ENCODE data around the gene NUMB.

The NUMB gene

DNA sequence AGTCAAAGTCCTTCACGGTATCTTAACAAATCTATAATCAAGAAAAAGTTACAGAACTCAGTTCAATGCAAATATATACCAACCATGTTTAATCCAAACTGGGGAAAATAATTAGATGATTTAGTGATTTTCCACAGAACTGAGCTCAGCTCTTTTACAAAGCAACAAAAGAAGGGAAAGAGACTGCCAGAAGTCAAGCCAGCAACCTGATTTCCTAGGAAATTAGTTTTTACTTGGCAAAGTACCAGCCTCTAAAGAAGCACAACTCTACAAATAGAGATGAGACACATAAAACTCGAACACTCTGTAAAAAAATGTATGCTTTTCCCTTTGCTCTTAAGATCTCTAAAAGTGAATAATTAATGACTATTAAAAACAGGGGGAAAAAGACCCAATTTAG is 19.4 kb downstream of the NUMB start:
- no peaks in the 10 kb centered on the region for H3K27me3 ChIP-seq (ENCODE audit: insufficient read depth, low read length)
- no peak overlapping the region for H3K18ac ChIP-seq (ENCODE audit: low read length)
- H3K4me2 ChIP-seq (ENCODE audit: low read length) = no peak overlapping the region

DNA sequence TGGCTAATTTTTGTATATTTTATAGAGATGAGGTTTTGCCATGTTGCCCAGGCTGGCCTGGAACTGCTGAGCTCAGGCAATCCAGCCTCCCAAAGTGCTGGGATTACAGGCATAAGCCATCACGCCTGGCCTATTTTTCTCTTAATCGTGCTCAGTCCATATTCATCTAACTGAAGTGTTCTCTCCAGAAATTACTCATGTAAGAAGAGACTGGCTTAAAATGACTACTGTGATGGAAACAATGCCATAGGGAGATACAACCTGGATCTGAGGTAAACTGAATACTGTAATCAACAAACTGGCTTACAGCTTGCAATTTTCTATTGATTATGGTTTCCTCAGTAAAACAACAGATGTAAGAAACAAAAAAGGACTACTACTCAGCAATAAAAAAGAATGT is 21.1 kb downstream of the NUMB start:
- peaks cover 0 to 1% of the 10 kb centered on the region in 2 experiments for H3K36me3 ChIP-seq (ENCODE audit: control insufficient read depth in 1 of 2, insufficient read depth in 2 of 2, low read length in 2 of 2)
- DNase-seq = no peak
- no peak overlapping the region for H2BK12ac ChIP-seq (ENCODE audit: low read length)
- H2BK5ac ChIP-seq (ENCODE audit: low read depth, low read length, poor library complexity) = no peak overlapping the region
- H3K9ac ChIP-seq (ENCODE audit: low read length) = no peak overlapping the region
- H3K79me1 ChIP-seq (ENCODE audit: low read length) = no peaks in the 10 kb centered on the region
- H3K23ac ChIP-seq (ENCODE audit: low read length) = no peak overlapping the region
- no peaks in the 10 kb centered on the region for H3K4me1 ChIP-seq (ENCODE audit: control insufficient read depth in 1 of 2, insufficient read depth in 2 of 2, low read length in 2 of 2)
- H3K4me2 ChIP-seq (ENCODE audit: low read length) = no peak overlapping the region
- no peak overlapping the region for H3K4me3 ChIP-seq (ENCODE audit: low read depth, low read length)
- no peak overlapping the region for H4K91ac ChIP-seq (ENCODE audit: low read depth, low read length)
- H2BK120ac ChIP-seq (ENCODE audit: insufficient read depth, low read length, poor library complexity) = no peak overlapping the region
- H3K18ac ChIP-seq (ENCODE audit: low read length) = no peak overlapping the region
- no peak overlapping the region for H4K8ac ChIP-seq (ENCODE audit: low read depth, low read length)
- no peaks in the 10 kb centered on the region for H3K9me3 ChIP-seq (ENCODE audit: insufficient read depth, low read depth, low read length)
- H3K27me3 ChIP-seq (ENCODE audit: insufficient read depth, low read length) = no peaks in the 10 kb centered on the region
- no peak overlapping the region for H2AFZ ChIP-seq (ENCODE audit: insufficient read depth, low read length, poor library complexity)
- no peak overlapping the region for H3K14ac ChIP-seq (ENCODE audit: low read length)
- H3K27ac ChIP-seq (ENCODE audit: low read depth, low read length) = no peak overlapping the region
- no peak overlapping the region for H3K4ac ChIP-seq (ENCODE audit: low read depth, low read length)
- no peak overlapping the region for H4K12ac ChIP-seq (ENCODE audit: low read depth, low read length)
- no peak overlapping the region for H2AK5ac ChIP-seq (ENCODE audit: low read length)
- peaks cover 2% of the 10 kb centered on the region for H3K79me2 ChIP-seq (ENCODE audit: control insufficient read depth, insufficient read depth, low read length, poor library complexity)
- WGBS (ENCODE audit: extremely low coverage, insufficient coverage, insufficient read length) = no CpG with 5 or more reads among the region's 2 CpGs

More for the DNA sequence above, 19.4 kb downstream of the NUMB start:
- Histone ChIP-seq H3K79me2 (ENCODE audit: control insufficient read depth, insufficient read depth, low read length, poor library complexity) (peaks cover 3% of the 10 kb centered on the region), H3K4ac (ENCODE audit: low read depth, low read length) (no peak overlapping the region), H2BK12ac (ENCODE audit: low read length) (no peak overlapping the region), H2BK5ac (ENCODE audit: low read depth, low read length, poor library complexity) (no peak overlapping the region), H2BK120ac (ENCODE audit: insufficient read depth, low read length, poor library complexity) (no peak overlapping the region), H4K8ac (ENCODE audit: low read depth, low read length) (no peak overlapping the region), H4K91ac (ENCODE audit: low read depth, low read length) (no peak overlapping the region), H3K9me3 (ENCODE audit: insufficient read depth, low read depth, low read length) (no peaks in the 10 kb centered on the region), H3K36me3 (ENCODE audit: control insufficient read depth in 1 of 2, insufficient read depth in 2 of 2, low read length in 2 of 2) (peaks cover 0 to 1% of the 10 kb centered on the region in 2 experiments), H3K4me3 (ENCODE audit: low read depth, low read length) (no peak overlapping the region), H2AK5ac (ENCODE audit: low read length) (no peak overlapping the region), H3K23ac (ENCODE audit: low read length) (no peak overlapping the region), H3K27ac (ENCODE audit: low read depth, low read length) (no peak overlapping the region), H3K79me1 (ENCODE audit: low read length) (no peaks in the 10 kb centered on the region), H4K12ac (ENCODE audit: low read depth, low read length) (no peak overlapping the region), H3K14ac (ENCODE audit: low read length) (no peak overlapping the region), H3K4me1 (ENCODE audit: control insufficient read depth in 1 of 2, insufficient read depth in 2 of 2, low read length in 2 of 2) (no peaks in the 10 kb centered on the region), H2AFZ (ENCODE audit: insufficient read depth, low read length, poor library complexity) (no peak overlapping the region), H3K9ac (ENCODE audit: low read length) (no peak overlapping the region)
- WGBS (ENCODE audit: extremely low coverage, insufficient coverage, insufficient read length) = no CpG with 5 or more reads among the region's 2 CpGs
- DNase-seq = no peak

GRCh38 chr14:73432124-73432523 is 26.2 kb downstream of the NUMB start:
- H3K4ac ChIP-seq (ENCODE audit: low read depth, low read length) = no peak overlapping the region
- no peak overlapping the region for H3K14ac ChIP-seq (ENCODE audit: low read length)
- no peak overlapping the region for H4K8ac ChIP-seq (ENCODE audit: low read depth, low read length)
- H4K91ac ChIP-seq (ENCODE audit: low read depth, low read length) = no peak overlapping the region
- no peak overlapping the region for H2BK12ac ChIP-seq (ENCODE audit: low read length)
- peaks cover 3% of the 10 kb centered on the region for H3K79me1 ChIP-seq (ENCODE audit: low read length)
- no peak overlapping the region for H3K23ac ChIP-seq (ENCODE audit: low read length)
- DNase-seq = no peak
- no peak overlapping the region for H2AFZ ChIP-seq (ENCODE audit: insufficient read depth, low read length, poor library complexity)
- H2AK5ac ChIP-seq (ENCODE audit: low read length) = no peak overlapping the region
- no CpG with 5 or more reads among the region's 3 CpGs for WGBS (ENCODE audit: extremely low coverage, insufficient coverage, insufficient read length)
- no peak overlapping the region for H3K18ac ChIP-seq (ENCODE audit: low read length)
- no peak overlapping the region for H4K12ac ChIP-seq (ENCODE audit: low read depth, low read length)
- no peak overlapping the region for H3K9ac ChIP-seq (ENCODE audit: low read length)
- peaks cover 0 to 1% of the 10 kb centered on the region in 2 experiments for H3K36me3 ChIP-seq (ENCODE audit: control insufficient read depth in 1 of 2, insufficient read depth in 2 of 2, low read length in 2 of 2)
- H3K4me1 ChIP-seq (ENCODE audit: control insufficient read depth in 1 of 2, insufficient read depth in 2 of 2, low read length in 2 of 2) = peaks cover 2% of the 10 kb centered on the region in 2 experiments
- H3K4me3 ChIP-seq (ENCODE audit: low read depth, low read length) = no peak overlapping the region
- peaks cover 2% of the 10 kb centered on the region for H3K9me3 ChIP-seq (ENCODE audit: insufficient read depth, low read depth, low read length)
- no peak overlapping the region for H2BK120ac ChIP-seq (ENCODE audit: insufficient read depth, low read length, poor library complexity)
- no peaks in the 10 kb centered on the region for H3K27me3 ChIP-seq (ENCODE audit: insufficient read depth, low read length)
- H3K79me2 ChIP-seq (ENCODE audit: control insufficient read depth, insufficient read depth, low read length, poor library complexity) = peaks cover 4% of the 10 kb centered on the region
- H2BK5ac ChIP-seq (ENCODE audit: low read depth, low read length, poor library complexity) = no peak overlapping the region
- no peak overlapping the region for H3K4me2 ChIP-seq (ENCODE audit: low read length)
- no peak overlapping the region for H3K27ac ChIP-seq (ENCODE audit: low read depth, low read length)

DNA sequence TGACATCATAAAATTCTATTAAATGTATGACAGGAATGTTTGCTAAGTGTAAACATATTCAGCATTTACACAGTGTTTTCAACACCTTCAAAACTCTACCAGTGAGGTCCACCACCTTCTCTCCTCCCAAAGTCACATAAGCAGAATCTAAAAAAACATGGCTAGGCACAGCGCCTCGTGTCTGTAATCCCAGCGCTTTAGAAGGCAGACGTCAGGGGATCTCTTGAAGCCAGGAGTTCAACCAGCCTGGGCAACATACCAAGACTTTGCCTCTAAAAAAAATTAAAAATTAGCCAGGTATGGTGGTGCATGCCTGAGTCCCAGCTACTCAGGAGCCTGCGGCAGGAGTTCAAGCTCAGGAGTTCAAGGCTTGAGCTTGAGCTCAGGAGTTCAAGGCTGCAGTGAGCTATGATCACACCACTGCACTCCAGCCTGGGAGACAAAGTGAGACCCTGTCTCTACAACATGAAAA is 30.0 kb downstream of the NUMB start:
- peaks cover 3% of the 10 kb centered on the region for H3K79me2 ChIP-seq (ENCODE audit: control insufficient read depth, insufficient read depth, low read length, poor library complexity)
- H3K79me1 ChIP-seq (ENCODE audit: low read length) = peaks cover 5% of the 10 kb centered on the region
- no peak overlapping the region for H2BK12ac ChIP-seq (ENCODE audit: low read length)
- H4K91ac ChIP-seq (ENCODE audit: low read depth, low read length) = no peak overlapping the region
- peak; percentile 12 to 64 for DNase-seq
- H2AFZ ChIP-seq (ENCODE audit: insufficient read depth, low read length, poor library complexity) = no peak overlapping the region
- no peak overlapping the region for H3K4ac ChIP-seq (ENCODE audit: low read depth, low read length)
- H3K36me3 ChIP-seq (ENCODE audit: control insufficient read depth in 1 of 2, insufficient read depth in 2 of 2, low read length in 2 of 2) = peaks cover 0 to under 1% of the 10 kb centered on the region in 2 experiments
- H4K12ac ChIP-seq (ENCODE audit: low read depth, low read length) = no peak overlapping the region
- H3K4me3 ChIP-seq (ENCODE audit: low read depth, low read length) = no peak overlapping the region
- no peak overlapping the region for H3K14ac ChIP-seq (ENCODE audit: low read length)
- no peak overlapping the region for H3K18ac ChIP-seq (ENCODE audit: low read length)
- no peak overlapping the region for H2BK5ac ChIP-seq (ENCODE audit: low read depth, low read length, poor library complexity)
- no peaks in the 10 kb centered on the region for H3K27me3 ChIP-seq (ENCODE audit: insufficient read depth, low read length)
- H2AK5ac ChIP-seq (ENCODE audit: low read length) = no peak overlapping the region
- H3K27ac ChIP-seq (ENCODE audit: low read depth, low read length) = no peak overlapping the region
- H3K23ac ChIP-seq (ENCODE audit: low read length) = no peak overlapping the region
- peaks cover 2 to 3% of the 10 kb centered on the region in 2 experiments for H3K4me1 ChIP-seq (ENCODE audit: control insufficient read depth in 1 of 2, insufficient read depth in 2 of 2, low read length in 2 of 2)
- WGBS (ENCODE audit: extremely low coverage, insufficient coverage, insufficient read length) = no CpG with 5 or more reads among the region's 5 CpGs
- H2BK120ac ChIP-seq (ENCODE audit: insufficient read depth, low read length, poor library complexity) = no peak overlapping the region
- no peak overlapping the region for H4K8ac ChIP-seq (ENCODE audit: low read depth, low read length)
- peaks cover 4% of the 10 kb centered on the region for H3K9me3 ChIP-seq (ENCODE audit: insufficient read depth, low read depth, low read length)
- H3K9ac ChIP-seq (ENCODE audit: low read length) = no peak overlapping the region
- no peak overlapping the region for H3K4me2 ChIP-seq (ENCODE audit: low read length)
